ENCODE measurements around the gene THAP8.

The THAP8 gene

GRCh38 chr19:36058481-36059179, 4.5 kb upstream of the THAP8 start:
- TF ChIP-seq CTCF (IDR thresholded peaks at IDR 0.05; ENCODE audit: insufficient read depth, missing control alignments) = no peak
- no peak for FAIRE-seq
- no peak for DNase-seq (ENCODE audit: insufficient read length, low spot score)

GRCh38 chr19:36054733-36055686, 925 bp upstream of the THAP8 start, which contains the start of gene WDR62:
Gene WDR62 (plus strand): TSS chr19:36054897. CDS start chr19:36054972, 75 bp downstream.
- TF ChIP-seq CTCF (IDR thresholded peaks at IDR 0.05; ENCODE audit: insufficient read depth, missing control alignments) = no peak
- DNase-seq (ENCODE audit: insufficient read length, low spot score) = peak; percentile 75
- FAIRE-seq = no peak

- FAIRE-seq = no peak
- DNase-seq (ENCODE audit: insufficient read length, low spot score) = no peak
- no peak for TF ChIP-seq CTCF (IDR thresholded peaks at IDR 0.05; ENCODE audit: insufficient read depth, missing control alignments)
Observed at GRCh38 chr19:36051637-36052036, 2.4 kb downstream of the THAP8 start.

GRCh38 chr19:36051236-36051635, 2.8 kb downstream of the THAP8 start:
- FAIRE-seq (no peak), DNase-seq (ENCODE audit: insufficient read length, low spot score) (no peak)
- TF ChIP-seq CTCF (IDR thresholded peaks at IDR 0.05; ENCODE audit: insufficient read depth, missing control alignments) = peak; percentile 46

- FAIRE-seq = no peak
Observed at GRCh38 chr19:36049080-36049698, 4.9 kb downstream of the THAP8 start.

GRCh38 chr19:36047835-36048234, 6.2 kb downstream of the THAP8 start:
- FAIRE-seq = no peak
- no peak for TF ChIP-seq CTCF (IDR thresholded peaks at IDR 0.05; ENCODE audit: insufficient read depth, missing control alignments)
- no peak for DNase-seq (ENCODE audit: insufficient read length, low spot score)

More at GRCh38 chr19:36049080-36049698, 4.9 kb downstream of the THAP8 start:
- no peak for TF ChIP-seq CTCF (IDR thresholded peaks at IDR 0.05; ENCODE audit: insufficient read depth, missing control alignments)
- no peak for DNase-seq (ENCODE audit: insufficient read length, low spot score)
